Pancreas (tissue), 10 donors: Measurements from ENCODE around the gene ALDH1A1. TPM values are rescaled to one million over a fixed set of nuclear protein-coding genes. Genes with fewer than 3 reads are reported as not detected.
A peak's percentile ranks its signal among the peaks of the same experiment; 100 is the strongest.

Source experiments
- ATAC-seq, 4 donors: fragments of 200-7000 bp; cut with Tn5 transposase; one replicate each; pipeline versions ENCODE4 v1.8.0 to v1.9.1; 2020; ENCODE audit warnings: mild to moderate bottlenecking in 4 of 4, moderate library complexity in 4 of 4
- DNase-seq, 6 donors: peaks; one replicate each; pipeline ENCODE4 v3.0.0-alpha.2; 2020
- FAIRE-seq: peaks from 2 replicates; lab custom pipeline; 2012; peaks lifted over from hg19 to GRCh38; lab: Jason Lieb, UNC
- H3K27ac ChIP-seq, 4 donors: fragments of 200-600 bp; sonication (generic); 1 replicate in 3 of 4; 2 replicates in 1 of 4; pipeline versions ENCODE4 v1.5.0 to v1.8.0; 2020
- H3K27me3 ChIP-seq, 4 donors: fragments of 200-600 bp; one replicate each; pipeline ENCODE4 v1.8.0; 2021
- H3K36me3 ChIP-seq, 3 donors: fragments of 200-600 bp; sonication (generic) in 1 of 3; one replicate each; pipeline versions ENCODE4 v1.5.0 to v1.8.0; 2020 to 2021
- H3K4me1 ChIP-seq, 3 donors: fragments of 200-600 bp; one replicate each; pipeline ENCODE4 v1.8.0; 2021
- H3K4me3 ChIP-seq, 4 donors: fragments of 200-600 bp; sonication (generic) in 2 of 4; one replicate each; pipeline versions ENCODE4 v1.5.0 to v1.8.0; 2020 to 2021
- H3K9me3 ChIP-seq, 4 donors: fragments of 200-600 bp; one replicate each; pipeline ENCODE4 v1.8.0; 2021
- WGBS, 2 donors: extraction: QIAGEN DNeasy Blood & Tissue Kit; methylation state at CpG; one replicate each; pipeline ENCODE4 v1.1.7; 2013; 5-methylcytosine and 5-hydroxymethylcytosine counted together
- intact Hi-C, 3 donors: fragments of 100-400 bp; cut with DNase I; formaldehyde crosslinking; loops; one replicate each; pipeline versions ENCODE4 v1.11.1 to v1.14.2; 2022
- polyA plus RNA-seq, 2 donors: library from polyadenylated mRNA; stranded (reverse); fragments of 200-250 nt; gene quantifications; one replicate each; pipeline ENCODE4 v1.2.3, GENCODE V29; 2013
- total RNA-seq, 6 donors: library from RNA; stranded (reverse); fragmentation: NEBNext Ultra II Directional in 4 of 6; extraction: Animal tissue kit (Norgen Biotek cat#: 25700) in 4 of 6; gene quantifications; one replicate each; pipeline versions ENCODE4 v1.2.1 to v1.2.4, GENCODE V29; 2021 to 2023
- TF ChIP-seq, protein P1 (sequence below), 4 donors: fragments of 200-600 bp; sonication (generic) in 3 of 4; IDR thresholded peaks; one replicate each; pipeline versions ENCODE4 v1.5.0 to v1.8.0; 2021; ENCODE audit warnings: antibody characterized with exemption in 4 of 4
- donor health status: healthy with polysubstance abuse.
- donor health status: DM: no; HTN: no; CAD: no; lungs with moderate emphysema.
- donor health status: DM: no; HTN: no; CAD: no.
- donor health status: control.
- donor health status: control.
- donor health status: Bipolar disorder and iron deficiency.
- donor health status: DM: yes; HTN: yes; CAD: no.
- donor health status: DM: no; HTN: no; CAD: no.
- donor health status: DM: no; HTN: no; CAD: no.
- donor health status: DM: yes; HTN: yes; CAD: no.

ALDH1A1 gene
- total RNA-seq (100 to 1,000 TPM; 141 to 259 (median 176) TPM), polyA plus RNA-seq (100 to 1,000 TPM; 162 to 275 TPM)

DNA sequence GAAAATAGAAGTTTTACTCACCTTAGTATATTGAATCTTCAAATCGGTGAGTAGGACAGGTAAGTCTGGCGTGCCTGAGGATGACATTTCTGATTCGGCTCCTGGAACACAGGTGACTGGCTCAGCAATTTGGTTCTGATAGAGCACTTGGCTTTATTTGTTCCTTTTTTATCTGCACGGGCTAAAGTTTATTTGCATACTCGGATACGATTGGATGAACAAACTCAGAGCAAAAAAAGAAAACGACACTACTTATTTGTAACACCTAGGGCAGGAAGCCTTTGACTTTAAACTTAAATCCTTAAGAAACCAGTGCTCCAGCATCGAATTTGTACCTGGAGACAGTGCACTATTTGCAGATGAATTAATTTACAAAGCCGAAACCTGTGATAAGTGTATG lies at the start of gene ALDH1A1:
TSS of gene ALDH1A1 (minus strand) at position 140 of the 400 bp plus-strand sequence. CDS start at position 87, 53 bp downstream.
- no peaks in the 10 kb centered on the region for H3K36me3 ChIP-seq
- ATAC-seq, result peak; percentile 76 to 87 (median 79)
- WGBS, 2 donors, result 0 to 1% methylated on average over 9 of the region's 9 CpGs
- intact Hi-C loops, result no loop called here
- peak within 1 kb of the TSS; percentile 43 to 91 (median 72) for H3K27ac ChIP-seq
- no peaks in the 10 kb centered on the region for H3K9me3 ChIP-seq
- peak; percentile 86 for FAIRE-seq
- no peaks in the 10 kb centered on the region for H3K27me3 ChIP-seq
- peaks cover 16 to 21% (median 18%) of the 10 kb centered on the region in 3 donors for H3K4me1 ChIP-seq
- H3K4me3 ChIP-seq, result peak within 1 kb of the TSS; percentile 28 to 46 (median 39)
- DNase-seq, result peak in 4 of 6 donors; percentile 31 to 66 (median 56)
- TF ChIP-seq, protein P1, sequence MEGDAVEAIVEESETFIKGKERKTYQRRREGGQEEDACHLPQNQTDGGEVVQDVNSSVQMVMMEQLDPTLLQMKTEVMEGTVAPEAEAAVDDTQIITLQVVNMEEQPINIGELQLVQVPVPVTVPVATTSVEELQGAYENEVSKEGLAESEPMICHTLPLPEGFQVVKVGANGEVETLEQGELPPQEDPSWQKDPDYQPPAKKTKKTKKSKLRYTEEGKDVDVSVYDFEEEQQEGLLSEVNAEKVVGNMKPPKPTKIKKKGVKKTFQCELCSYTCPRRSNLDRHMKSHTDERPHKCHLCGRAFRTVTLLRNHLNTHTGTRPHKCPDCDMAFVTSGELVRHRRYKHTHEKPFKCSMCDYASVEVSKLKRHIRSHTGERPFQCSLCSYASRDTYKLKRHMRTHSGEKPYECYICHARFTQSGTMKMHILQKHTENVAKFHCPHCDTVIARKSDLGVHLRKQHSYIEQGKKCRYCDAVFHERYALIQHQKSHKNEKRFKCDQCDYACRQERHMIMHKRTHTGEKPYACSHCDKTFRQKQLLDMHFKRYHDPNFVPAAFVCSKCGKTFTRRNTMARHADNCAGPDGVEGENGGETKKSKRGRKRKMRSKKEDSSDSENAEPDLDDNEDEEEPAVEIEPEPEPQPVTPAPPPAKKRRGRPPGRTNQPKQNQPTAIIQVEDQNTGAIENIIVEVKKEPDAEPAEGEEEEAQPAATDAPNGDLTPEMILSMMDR (IDR thresholded peaks at IDR 0.05), result no peak

DNA sequence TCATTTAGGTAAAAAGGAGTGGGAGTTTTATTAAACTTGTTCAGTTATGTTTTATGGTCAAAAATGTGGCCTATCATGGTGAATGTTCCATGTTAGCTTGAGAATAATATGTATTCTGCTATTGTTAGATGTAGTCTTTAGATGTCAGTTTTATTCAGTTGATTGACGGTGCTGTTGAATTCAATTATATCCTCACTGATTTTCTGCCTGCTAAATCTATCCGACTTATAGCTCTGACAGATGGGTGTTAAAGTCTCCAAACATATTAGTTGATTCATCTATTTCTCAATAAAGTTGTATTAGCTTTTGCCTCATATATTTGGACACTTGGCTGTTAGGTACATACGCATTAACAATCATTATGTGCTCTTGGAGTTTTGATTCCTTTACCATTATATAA lies 49.0 kb upstream of the ALDH1A1 start:
- TF ChIP-seq, protein P1 (IDR thresholded peaks at IDR 0.05), result no peak
- Histone ChIP-seq H3K9me3 (no peaks in the 10 kb centered on the region), H3K27ac (no peak overlapping the region), H3K4me3 (no peak overlapping the region), H3K4me1 (peaks cover 1 to 8% (median 6%) of the 10 kb centered on the region in 3 donors), H3K27me3 (no peaks in the 10 kb centered on the region), H3K36me3 (no peaks in the 10 kb centered on the region)
- ATAC-seq (no peak), DNase-seq (no peak), FAIRE-seq (no peak)
- WGBS, 2 donors, result 95 to 98% methylated on average over 3 of the region's 3 CpGs
- intact Hi-C loops, result no loop called here

DNA sequence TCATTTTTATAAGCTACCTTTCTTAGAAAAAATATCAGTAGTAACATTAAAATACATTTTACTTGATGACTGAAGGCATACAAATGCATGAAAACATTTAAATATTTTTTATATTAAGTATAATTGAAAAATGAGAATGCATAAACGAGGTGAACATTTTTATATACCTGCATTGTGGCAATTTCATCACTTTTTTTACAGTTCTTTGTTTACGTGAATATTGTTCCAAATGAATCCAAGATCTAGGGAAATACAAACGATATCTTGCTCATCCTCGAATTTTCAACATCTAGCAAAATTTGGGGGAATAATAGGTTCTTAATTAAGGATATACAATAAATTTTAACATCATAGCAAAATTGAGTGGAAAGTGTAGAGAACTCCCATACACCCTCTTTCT lies 45.5 kb upstream of the ALDH1A1 start:
- H3K4me3 ChIP-seq, result no peak overlapping the region
- no peaks in the 10 kb centered on the region for H3K27me3 ChIP-seq
- FAIRE-seq, result no peak
- intact Hi-C loops, result no loop called here
- TF ChIP-seq, protein P1 (IDR thresholded peaks at IDR 0.05), result no peak
- DNase-seq, result no peak
- peaks cover 12 to 25% (median 17%) of the 10 kb centered on the region in 3 donors for H3K4me1 ChIP-seq
- ATAC-seq, result no peak
- H3K27ac ChIP-seq, result peak overlapping the region in 2 of 4 donors; percentile 68 to 75
- H3K36me3 ChIP-seq, result no peaks in the 10 kb centered on the region
- WGBS, 2 donors, result 84 to 91% methylated on average over 4 of the region's 4 CpGs
- no peaks in the 10 kb centered on the region for H3K9me3 ChIP-seq

DNA sequence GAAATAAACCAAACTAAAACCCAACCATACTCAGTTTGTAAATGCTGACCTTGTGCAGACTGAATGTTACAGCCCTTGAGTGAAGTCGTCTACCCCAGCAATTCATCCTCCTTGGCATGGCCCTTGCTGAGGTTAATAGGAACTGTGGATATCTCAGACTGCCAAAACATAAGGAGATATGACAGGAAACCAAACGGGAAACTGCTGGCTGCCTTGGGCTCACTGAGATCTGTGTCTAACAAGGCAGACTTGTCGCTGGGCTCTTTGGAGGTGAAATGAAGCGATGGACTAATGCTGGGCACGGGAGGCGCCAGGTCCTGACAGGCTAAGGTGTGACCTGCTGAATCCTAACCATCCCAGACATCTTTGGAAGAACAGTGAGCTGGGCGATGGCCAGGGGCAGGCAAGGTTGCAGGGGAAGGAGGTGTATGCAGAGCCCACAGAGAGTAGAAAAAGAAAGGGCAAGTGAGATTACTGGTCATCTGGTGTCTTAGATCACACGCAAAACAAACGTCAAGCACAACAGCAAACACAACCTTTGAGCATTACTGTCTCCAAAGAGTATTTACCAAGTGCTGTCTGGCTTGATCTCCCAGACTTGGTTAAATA lies 44.6 kb upstream of the ALDH1A1 start:
- H3K27me3 ChIP-seq, result no peaks in the 10 kb centered on the region
- intact Hi-C loops, result no loop called here
- peak in 5 of 6 donors; percentile 14 to 60 (median 34) for DNase-seq
- peak; percentile 73 to 91 (median 88) for ATAC-seq
- TF ChIP-seq, protein P1 (IDR thresholded peaks at IDR 0.05), result no peak
- H3K36me3 ChIP-seq, result no peaks in the 10 kb centered on the region
- H3K27ac ChIP-seq, result peak overlapping the region; percentile 4 to 75 (median 48)
- 15 to 20% methylated on average over 9 of the region's 9 CpGs for WGBS, 2 donors
- H3K4me1 ChIP-seq, result peaks cover 12 to 25% (median 17%) of the 10 kb centered on the region in 3 donors
- peak overlapping the region in 2 of 4 donors; percentile 3 to 8 for H3K4me3 ChIP-seq
- no peaks in the 10 kb centered on the region for H3K9me3 ChIP-seq
- no peak for FAIRE-seq
